ENCODE data around the gene L3MBTL4.

The L3MBTL4 gene

GRCh38 chr18:5979176-5979888 is 435.4 kb downstream of the L3MBTL4 start:
- no peak for DNase-seq

GRCh38 chr18:5977022-5977421 is 437.7 kb downstream of the L3MBTL4 start:
- no peak for DNase-seq

GRCh38 chr18:5975111-5976002 is 439.4 kb downstream of the L3MBTL4 start:
- no peak for DNase-seq

GRCh38 chr18:5974696-5975095 is 440.0 kb downstream of the L3MBTL4 start:
- DNase-seq: no peak

GRCh38 chr18:5973099-5973498 is 441.6 kb downstream of the L3MBTL4 start:
- DNase-seq: no peak

GRCh38 chr18:5972298-5972697 is 442.4 kb downstream of the L3MBTL4 start:
- no peak for DNase-seq

- DNase-seq: no peak
Observed at GRCh38 chr18:5969989-5970403, 444.7 kb downstream of the L3MBTL4 start.

- no peak for DNase-seq
Observed at GRCh38 chr18:5969355-5969988, 445.2 kb downstream of the L3MBTL4 start.

GRCh38 chr18:5967666-5968065 is 447.0 kb downstream of the L3MBTL4 start:
- no peak for DNase-seq

GRCh38 chr18:5967007-5967406 is 447.7 kb downstream of the L3MBTL4 start:
- DNase-seq: no peak

GRCh38 chr18:5966514-5966913 is 448.2 kb downstream of the L3MBTL4 start:
- no peak for DNase-seq

- DNase-seq: no peak
Observed at GRCh38 chr18:5964996-5965395, 449.7 kb downstream of the L3MBTL4 start.

GRCh38 chr18:5964596-5964995 is 450.1 kb downstream of the L3MBTL4 start:
- no peak for DNase-seq

- no peak for DNase-seq
Observed at GRCh38 chr18:5964108-5964507, 450.6 kb downstream of the L3MBTL4 start.

GRCh38 chr18:5963267-5963666 is 451.4 kb downstream of the L3MBTL4 start:
- no peak for DNase-seq

- DNase-seq: no peak
Observed at GRCh38 chr18:5962362-5962761, 452.3 kb downstream of the L3MBTL4 start.

GRCh38 chr18:5961828-5962150 is 452.9 kb downstream of the L3MBTL4 start:
- DNase-seq: no peak

GRCh38 chr18:5961097-5961827 is 453.4 kb downstream of the L3MBTL4 start:
- no peak for DNase-seq

GRCh38 chr18:5958822-5959221 is 455.9 kb downstream of the L3MBTL4 start:
- no peak for DNase-seq

- no peak for DNase-seq
Observed at GRCh38 chr18:5955861-5956260, 458.9 kb downstream of the L3MBTL4 start.

GRCh38 chr18:5951515-5952091 is 463.1 kb downstream of the L3MBTL4 start:
- DNase-seq: no peak

- DNase-seq: no peak
Observed at GRCh38 chr18:5948781-5949180, 465.9 kb downstream of the L3MBTL4 start.

GRCh38 chr18:5948237-5948636 is 466.5 kb downstream of the L3MBTL4 start:
- no peak for DNase-seq
